ENCODE data around the gene PVR. TPM values are rescaled to one million over a fixed set of nuclear protein-coding genes. Genes with fewer than 3 reads are reported as not detected.
"Not testable (repeated sequence)": the region's sequence is repeated elsewhere in the genome, so short reads cannot be mapped to it uniquely, and the experiment has no call there.

PVR gene
- polyA plus RNA-seq (ENCODE audit: insufficient read length in 4 of 4), result 10 to 100 TPM; 30.0 to 36.1 (median 31.7) TPM

DNA sequence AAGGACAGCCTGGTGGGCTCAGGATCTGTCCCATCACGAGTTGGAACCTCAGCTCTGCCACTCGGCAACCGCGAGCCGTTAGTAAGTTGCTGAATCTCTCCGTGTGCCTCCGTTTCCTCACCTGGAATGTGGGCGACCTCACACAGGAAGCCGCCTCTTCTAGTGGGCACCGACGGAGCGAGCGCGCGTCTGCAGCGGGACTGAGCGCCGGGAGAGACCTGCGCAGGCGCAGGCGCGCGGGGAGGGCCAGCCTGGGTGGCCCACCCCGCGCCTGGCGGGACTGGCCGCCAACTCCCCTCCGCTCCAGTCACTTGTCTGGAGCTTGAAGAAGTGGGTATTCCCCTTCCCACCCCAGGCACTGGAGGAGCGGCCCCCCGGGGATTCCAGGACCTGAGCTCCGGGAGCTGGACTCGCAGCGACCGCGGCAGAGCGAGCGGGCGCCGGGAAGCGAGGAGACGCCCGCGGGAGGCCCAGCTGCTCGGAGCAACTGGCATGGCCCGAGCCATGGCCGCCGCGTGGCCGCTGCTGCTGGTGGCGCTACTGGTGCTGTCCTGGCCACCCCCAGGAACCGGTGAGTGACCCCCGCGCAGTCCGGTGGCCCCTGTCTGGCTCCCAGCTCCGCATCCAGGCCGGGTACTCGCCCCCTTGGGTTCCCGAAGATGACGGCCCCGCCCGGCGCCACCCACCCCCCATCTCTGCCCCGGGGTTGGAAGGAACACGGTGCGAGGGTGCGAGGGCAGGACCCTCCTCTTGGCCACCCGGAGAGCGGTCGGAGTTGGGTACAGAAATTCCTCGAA lies at the start of gene PVR:
Gene PVR (plus strand): TSS at position 306 of the 797 bp plus-strand sequence. CDS start 187 bp downstream, at position 493.
- peak in 2 of 4 donors; percentile 47 to 50 for DNase-seq (ENCODE audit: low read depth in 4 of 4, low spot score in 3 of 4)

DNA sequence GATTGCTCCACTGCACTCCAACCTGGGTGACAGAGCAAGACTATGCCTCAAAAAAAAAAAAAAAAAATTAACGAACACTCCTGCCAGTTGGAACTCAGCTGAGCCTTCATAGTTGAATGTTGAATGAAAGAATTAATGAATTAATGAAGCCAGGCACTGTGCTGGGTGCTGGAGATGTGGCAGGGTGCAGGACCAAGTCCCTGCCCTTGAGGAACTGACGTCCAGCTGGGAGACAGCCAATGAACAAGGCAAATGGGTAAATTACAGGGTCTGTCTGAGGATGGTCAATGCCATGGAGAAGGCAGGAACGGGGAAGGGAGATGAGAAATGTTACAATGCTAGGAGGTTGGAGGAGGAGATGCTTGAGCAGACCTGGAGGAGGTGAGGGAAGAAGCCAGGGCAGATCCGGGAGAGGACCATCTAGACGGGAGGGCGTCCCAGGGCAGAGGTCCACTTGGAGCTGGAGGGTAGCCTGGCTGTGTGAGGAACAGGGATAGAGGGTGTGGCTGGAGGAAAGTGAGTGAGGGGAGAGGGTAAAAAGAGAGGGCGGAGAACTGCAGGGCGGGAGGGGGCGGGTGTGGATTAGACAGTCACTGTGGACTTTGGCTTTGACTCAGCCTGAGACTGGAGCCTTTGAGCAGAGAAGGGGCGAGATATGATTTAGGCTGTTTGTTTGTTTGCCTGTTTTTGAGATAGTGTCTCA lies 47.1 kb upstream of the PVR start:
- DNase-seq (ENCODE audit: low read depth in 4 of 4, low spot score in 3 of 4), result no peak

DNA sequence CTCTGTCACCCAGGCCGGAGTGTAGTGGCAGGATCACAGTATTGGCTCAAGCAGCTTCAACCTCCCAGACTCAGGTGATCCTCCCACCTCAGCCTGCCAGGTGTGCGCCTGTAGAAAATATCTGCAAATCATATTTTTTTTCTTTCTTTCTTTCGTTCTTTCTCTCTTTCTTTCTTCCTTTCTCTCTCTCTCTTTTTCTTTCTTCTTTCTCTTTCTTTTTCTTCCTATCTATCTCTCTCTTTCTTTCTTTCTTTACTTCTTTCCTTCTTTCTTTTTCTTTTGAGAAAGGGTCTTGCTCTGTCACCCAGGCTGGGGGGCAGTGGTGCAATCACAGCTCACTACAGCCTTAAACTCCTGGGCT lies 46.6 kb upstream of the PVR start:
- DNase-seq (ENCODE audit: low read depth in 4 of 4, low spot score in 3 of 4), result no peak

GRCh38 chr19:44598355-44598754 lies 45.4 kb upstream of the PVR start:
- no peak for DNase-seq (ENCODE audit: low read depth in 4 of 4, low spot score in 3 of 4)

DNA sequence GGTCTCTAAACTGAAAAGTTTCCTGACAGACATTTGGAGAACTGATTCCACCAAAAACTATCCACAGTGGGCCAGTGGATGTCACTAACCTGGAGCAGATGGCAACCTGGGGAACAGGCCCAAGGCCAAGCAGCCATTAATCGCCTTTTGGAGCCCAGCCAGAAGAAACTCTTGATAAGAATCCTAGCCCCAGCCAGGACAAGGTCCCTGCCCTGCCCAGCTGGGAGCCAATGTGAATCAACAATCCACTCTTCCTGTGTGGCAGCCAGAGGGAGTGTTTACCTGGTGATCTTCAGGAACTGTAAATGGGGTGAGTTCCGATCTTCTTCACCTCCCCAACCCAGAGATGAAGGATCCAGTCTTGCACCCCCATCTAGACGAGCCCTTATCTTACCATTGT lies 44.8 kb upstream of the PVR start:
- no peak for DNase-seq (ENCODE audit: low read depth in 4 of 4, low spot score in 3 of 4)

GRCh38 chr19:44600466-44600865 lies 43.2 kb upstream of the PVR start:
- DNase-seq (ENCODE audit: low read depth in 4 of 4, low spot score in 3 of 4), result no peak

GRCh38 chr19:44602081-44602480 lies 41.6 kb upstream of the PVR start:
- DNase-seq (ENCODE audit: low read depth in 4 of 4, low spot score in 3 of 4), result no peak

DNA sequence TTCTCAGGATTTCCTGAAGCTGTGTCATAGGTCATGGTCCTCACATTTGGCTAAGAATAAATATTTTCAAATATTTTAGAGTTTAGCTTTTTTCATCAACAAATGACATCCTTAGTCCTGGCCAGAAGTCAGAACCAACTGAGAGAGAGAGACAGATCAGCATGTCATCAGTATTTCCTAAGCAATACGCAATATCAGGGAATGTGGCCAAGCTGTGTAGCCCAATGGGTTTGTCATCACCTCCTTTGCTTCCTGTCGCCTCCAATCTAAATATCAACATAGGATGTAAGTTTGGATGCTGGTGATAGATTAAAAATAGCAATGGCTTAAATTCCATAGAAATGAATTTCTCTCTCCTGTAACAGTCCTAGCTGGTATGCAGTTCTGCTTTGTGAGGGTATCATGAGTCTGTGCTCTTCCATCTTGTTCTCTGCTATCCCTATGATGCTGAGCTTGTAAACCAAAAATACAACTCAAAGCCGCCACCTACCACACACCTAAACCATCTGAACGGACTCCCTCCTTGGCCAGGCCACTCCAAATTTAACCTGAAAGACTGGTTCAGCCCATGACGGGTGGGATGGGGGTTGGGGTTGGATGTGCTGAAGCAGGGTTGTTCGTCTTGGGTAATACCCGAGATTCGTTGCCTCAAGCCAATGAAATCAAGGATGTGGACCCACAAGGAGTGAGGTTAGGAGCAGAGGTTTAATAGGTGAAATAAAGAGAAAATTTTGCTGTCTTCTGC lies 40.3 kb upstream of the PVR start:
- DNase-seq (ENCODE audit: low read depth in 4 of 4, low spot score in 3 of 4), result no peak

DNA sequence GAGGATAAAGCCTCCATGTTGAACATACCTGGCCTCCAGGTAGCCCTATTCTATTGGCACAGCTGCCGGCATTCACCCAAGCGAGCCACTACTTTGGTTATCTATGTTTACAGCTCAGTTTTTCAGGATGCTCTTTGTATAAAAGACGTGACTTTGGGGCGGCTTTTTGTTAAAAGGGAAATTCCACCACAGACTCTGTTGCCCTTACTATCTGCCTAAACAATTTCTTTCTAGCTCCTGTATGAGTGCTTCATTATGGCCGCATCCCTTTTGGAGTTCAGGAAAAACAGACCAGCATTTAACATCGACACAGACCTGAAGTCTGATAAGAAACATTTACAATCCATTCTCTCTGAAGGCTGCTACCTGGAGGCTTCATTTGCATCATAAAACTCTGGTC lies 39.5 kb upstream of the PVR start:
- no peak for DNase-seq (ENCODE audit: low read depth in 4 of 4, low spot score in 3 of 4)

GRCh38 chr19:44605547-44605946 lies 38.2 kb upstream of the PVR start:
- DNase-seq (ENCODE audit: low read depth in 4 of 4, low spot score in 3 of 4), result no peak

DNA sequence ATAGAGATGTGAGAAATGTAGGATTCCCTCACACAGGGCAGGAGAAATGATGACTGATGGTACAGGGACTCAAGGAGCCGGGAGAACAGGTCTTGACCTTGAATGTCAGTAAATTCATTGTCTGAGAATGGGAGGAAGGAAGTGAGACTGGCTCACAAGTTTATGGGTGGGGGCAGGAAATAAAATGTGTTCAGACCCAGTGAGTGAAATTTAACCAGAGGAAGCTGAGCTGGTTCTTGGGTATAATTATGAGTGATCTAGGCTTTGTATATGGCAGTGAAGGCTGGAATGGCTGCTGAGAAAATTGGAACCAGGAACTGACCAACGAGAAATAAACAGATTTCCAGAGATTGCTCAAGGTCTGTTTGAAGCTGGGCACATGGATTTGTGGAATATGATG lies 36.7 kb upstream of the PVR start:
- no peak for DNase-seq (ENCODE audit: low read depth in 4 of 4, low spot score in 3 of 4)

DNA sequence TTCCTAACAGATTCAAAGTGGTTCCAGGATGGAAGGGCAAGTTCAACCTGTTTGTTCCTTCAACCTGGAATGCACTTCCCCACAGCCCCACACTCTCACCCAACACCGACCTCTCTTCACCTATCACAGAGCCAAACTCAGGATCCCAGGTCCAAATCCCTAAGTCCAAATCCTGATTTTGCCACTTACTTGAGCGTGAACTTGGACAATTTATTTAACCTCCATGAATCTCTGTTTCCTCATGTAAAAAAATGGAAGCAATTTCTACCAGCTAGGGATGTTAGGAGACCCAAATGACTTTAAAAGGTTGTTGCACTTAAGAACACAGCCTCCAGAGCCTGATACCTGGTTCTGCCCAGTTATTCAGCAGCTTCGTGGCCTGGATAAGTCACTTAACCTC lies 35.8 kb upstream of the PVR start:
- no peak for DNase-seq (ENCODE audit: low read depth in 4 of 4, low spot score in 3 of 4)

DNA sequence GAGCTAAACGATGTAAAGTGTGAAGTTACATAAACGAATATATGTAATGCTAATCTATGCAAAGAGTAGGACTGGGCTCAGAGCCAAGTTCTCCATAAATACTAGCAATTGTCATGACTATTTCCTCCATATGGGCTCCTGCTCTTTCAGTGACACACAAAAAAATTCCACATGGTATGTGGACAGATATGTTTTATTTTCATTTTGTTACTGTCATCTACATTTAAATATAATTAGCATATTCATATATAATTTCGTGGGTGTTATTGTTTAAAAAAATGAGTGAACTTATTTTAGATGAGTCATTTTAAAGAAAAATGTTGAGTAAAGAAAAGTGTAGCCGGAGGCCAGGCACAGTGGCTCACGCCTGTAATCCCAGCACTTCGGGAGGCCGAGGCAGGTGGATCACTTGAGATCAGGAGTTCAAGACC lies 35.3 kb upstream of the PVR start:
- peak in 2 of 4 donors; percentile 25 to 41 for DNase-seq (ENCODE audit: low read depth in 4 of 4, low spot score in 3 of 4)

- DNase-seq (ENCODE audit: low read depth in 4 of 4, low spot score in 3 of 4), result no peak
Observed at GRCh38 chr19:44609219-44609618, 34.5 kb upstream of the PVR start.

DNA sequence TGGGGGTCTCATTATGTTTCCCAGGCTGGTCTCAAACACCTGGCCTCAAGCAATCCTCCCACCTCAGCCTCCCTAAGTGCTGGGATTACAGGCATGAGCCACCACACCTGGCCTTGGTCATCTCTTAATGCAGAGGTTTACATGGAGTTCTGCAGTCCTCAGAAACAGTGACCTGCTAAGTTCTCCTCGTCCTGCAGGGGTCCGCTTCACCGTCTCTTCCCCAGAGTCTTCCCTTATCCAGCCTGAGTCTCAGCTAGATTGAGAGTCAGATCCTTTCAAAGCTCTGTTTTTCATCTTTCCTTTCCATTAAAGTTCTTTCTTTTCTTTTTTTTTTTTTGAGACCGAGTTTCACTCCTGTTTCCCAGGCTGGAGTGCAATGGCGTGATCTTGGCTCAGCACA lies 33.2 kb upstream of the PVR start:
- DNase-seq (ENCODE audit: low read depth in 4 of 4, low spot score in 3 of 4), result not testable (repeated sequence)

GRCh38 chr19:44611812-44612295 lies 31.9 kb upstream of the PVR start:
- DNase-seq (ENCODE audit: low read depth in 4 of 4, low spot score in 3 of 4), result no peak

- no peak for DNase-seq (ENCODE audit: low read depth in 4 of 4, low spot score in 3 of 4)
Observed at GRCh38 chr19:44613295-44614178, 30.2 kb upstream of the PVR start, which contains the start of gene IGSF23. Gene IGSF23, plus strand, starts transcription at chr19:44613563. Its CDS starts 83 bp downstream, at chr19:44613646.

- no peak for DNase-seq (ENCODE audit: low read depth in 4 of 4, low spot score in 3 of 4)
Observed at GRCh38 chr19:44614313-44614712, 29.4 kb upstream of the PVR start.

DNA sequence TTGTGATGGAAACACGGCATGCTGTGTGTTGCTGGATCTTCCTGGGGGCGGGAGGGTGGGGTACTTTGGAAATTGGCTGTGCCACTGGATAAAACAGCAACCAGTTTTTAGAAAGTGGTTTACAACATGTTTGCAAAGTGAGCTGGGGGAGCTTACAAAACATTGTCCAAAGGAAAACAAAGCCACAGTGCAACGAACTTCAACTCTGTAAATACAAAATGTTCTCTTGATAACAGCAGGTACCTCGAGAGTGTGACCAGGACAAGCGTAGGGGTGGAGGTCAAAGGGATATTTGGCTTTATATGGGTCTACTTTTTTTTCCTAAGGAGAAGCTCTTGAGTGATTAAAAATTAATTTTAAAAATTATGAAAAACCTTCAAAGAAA lies 27.9 kb upstream of the PVR start:
- DNase-seq (ENCODE audit: low read depth in 4 of 4, low spot score in 3 of 4), result no peak

All from right renal pelvis (tissue), 4 donors.